Measurements from ENCODE around the gene KCND1.

DNA sequence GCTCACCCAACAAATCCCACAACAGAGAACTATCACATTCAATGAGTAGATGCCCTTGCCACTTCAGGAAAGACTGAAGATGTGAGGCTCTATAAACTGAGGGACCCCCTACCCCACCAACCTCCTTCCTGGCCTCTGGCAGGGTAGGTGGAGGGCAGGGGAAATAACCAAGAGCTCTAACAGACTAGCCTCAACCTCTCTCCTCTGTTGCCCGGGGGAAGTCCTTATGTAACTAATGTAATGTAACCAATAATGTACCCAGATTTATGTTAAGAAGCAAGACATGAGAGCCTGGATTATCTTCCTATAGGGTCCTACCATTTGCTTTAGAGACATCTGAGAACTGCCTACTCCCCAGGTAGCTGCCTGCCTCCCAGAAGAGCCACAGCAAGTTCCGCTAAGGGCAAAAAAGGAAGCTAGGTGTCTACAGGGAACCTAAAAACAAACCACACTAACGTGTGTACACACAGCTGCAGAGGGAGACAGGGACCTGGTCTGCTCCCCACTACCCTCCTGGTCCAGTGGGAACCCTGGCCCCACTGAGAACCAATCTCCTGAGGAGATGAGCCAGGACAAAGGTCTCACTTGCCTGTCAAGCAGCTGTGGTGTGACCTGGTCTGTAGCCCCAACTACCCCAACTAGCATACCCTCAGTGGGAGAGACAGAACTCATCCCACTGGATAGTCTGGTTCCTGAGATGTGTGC, 32.0 kb downstream of the KCND1 start:
- TF ChIP-seq, protein P1, sequence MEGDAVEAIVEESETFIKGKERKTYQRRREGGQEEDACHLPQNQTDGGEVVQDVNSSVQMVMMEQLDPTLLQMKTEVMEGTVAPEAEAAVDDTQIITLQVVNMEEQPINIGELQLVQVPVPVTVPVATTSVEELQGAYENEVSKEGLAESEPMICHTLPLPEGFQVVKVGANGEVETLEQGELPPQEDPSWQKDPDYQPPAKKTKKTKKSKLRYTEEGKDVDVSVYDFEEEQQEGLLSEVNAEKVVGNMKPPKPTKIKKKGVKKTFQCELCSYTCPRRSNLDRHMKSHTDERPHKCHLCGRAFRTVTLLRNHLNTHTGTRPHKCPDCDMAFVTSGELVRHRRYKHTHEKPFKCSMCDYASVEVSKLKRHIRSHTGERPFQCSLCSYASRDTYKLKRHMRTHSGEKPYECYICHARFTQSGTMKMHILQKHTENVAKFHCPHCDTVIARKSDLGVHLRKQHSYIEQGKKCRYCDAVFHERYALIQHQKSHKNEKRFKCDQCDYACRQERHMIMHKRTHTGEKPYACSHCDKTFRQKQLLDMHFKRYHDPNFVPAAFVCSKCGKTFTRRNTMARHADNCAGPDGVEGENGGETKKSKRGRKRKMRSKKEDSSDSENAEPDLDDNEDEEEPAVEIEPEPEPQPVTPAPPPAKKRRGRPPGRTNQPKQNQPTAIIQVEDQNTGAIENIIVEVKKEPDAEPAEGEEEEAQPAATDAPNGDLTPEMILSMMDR (conservative IDR thresholded peaks at IDR 0.05; ENCODE audit: low read length) = no peak
- no peak for TF ChIP-seq EZH2phosphoT487 (IDR thresholded peaks at IDR 0.05; ENCODE audit: borderline replicate concordance, low read depth, low read length)
